Nephron progenitor cell (in vitro differentiated cells): ENCODE measurements around the gene ACACA.

Experiments
- DNase-seq: peaks from one replicate; pipeline ENCODE4 v3.0.0; 2021
- H3K27ac Mint-ChIP-seq: 2 replicates; pipeline ENCODE4 v1.8.0; 2021; ENCODE audit warnings: mild to moderate bottlenecking, moderate library complexity, mixed read lengths
- H3K27me3 Mint-ChIP-seq: 2 replicates; pipeline ENCODE4 v1.8.0; 2021; ENCODE audit warnings: mild to moderate bottlenecking, low read depth, mixed read lengths; ENCODE audit not compliant: poor library complexity
- H3K36me3 Mint-ChIP-seq: 2 replicates; pipeline ENCODE4 v1.8.0; 2021; ENCODE audit warnings: low read depth, mixed read lengths
- H3K4me1 Mint-ChIP-seq: 2 replicates; pipeline ENCODE4 v1.8.0; 2021; ENCODE audit warnings: mixed read lengths
- H3K4me3 Mint-ChIP-seq: 2 replicates; pipeline ENCODE4 v1.8.0; 2021; ENCODE audit warnings: mild to moderate bottlenecking, moderate library complexity, mixed read lengths
- H3K9me3 Mint-ChIP-seq: 2 replicates; pipeline ENCODE4 v1.8.0; 2021; ENCODE audit warnings: mild to moderate bottlenecking, moderate library complexity, mixed read lengths
- TF ChIP-seq, protein P1 (sequence below): fragments of 200-600 bp; sonication (generic); IDR thresholded peaks from 2 replicates; pipeline ENCODE4 v1.5.0; 2021; ENCODE audit warnings: antibody characterized with exemption

The ACACA gene

GRCh38 chr17:37400505-37400904, 6.1 kb downstream of the ACACA start:
- no peak overlapping the region for H3K27ac Mint-ChIP-seq
- H3K4me1 Mint-ChIP-seq: peaks cover 9% of the 10 kb centered on the region
- no peaks in the 10 kb centered on the region for H3K9me3 Mint-ChIP-seq
- TF ChIP-seq, protein P1, sequence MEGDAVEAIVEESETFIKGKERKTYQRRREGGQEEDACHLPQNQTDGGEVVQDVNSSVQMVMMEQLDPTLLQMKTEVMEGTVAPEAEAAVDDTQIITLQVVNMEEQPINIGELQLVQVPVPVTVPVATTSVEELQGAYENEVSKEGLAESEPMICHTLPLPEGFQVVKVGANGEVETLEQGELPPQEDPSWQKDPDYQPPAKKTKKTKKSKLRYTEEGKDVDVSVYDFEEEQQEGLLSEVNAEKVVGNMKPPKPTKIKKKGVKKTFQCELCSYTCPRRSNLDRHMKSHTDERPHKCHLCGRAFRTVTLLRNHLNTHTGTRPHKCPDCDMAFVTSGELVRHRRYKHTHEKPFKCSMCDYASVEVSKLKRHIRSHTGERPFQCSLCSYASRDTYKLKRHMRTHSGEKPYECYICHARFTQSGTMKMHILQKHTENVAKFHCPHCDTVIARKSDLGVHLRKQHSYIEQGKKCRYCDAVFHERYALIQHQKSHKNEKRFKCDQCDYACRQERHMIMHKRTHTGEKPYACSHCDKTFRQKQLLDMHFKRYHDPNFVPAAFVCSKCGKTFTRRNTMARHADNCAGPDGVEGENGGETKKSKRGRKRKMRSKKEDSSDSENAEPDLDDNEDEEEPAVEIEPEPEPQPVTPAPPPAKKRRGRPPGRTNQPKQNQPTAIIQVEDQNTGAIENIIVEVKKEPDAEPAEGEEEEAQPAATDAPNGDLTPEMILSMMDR: no peak
- no peak overlapping the region for H3K4me3 Mint-ChIP-seq
- DNase-seq: no peak
- H3K27me3 Mint-ChIP-seq: no peaks in the 10 kb centered on the region
- peaks cover 25% of the 10 kb centered on the region for H3K36me3 Mint-ChIP-seq

DNA sequence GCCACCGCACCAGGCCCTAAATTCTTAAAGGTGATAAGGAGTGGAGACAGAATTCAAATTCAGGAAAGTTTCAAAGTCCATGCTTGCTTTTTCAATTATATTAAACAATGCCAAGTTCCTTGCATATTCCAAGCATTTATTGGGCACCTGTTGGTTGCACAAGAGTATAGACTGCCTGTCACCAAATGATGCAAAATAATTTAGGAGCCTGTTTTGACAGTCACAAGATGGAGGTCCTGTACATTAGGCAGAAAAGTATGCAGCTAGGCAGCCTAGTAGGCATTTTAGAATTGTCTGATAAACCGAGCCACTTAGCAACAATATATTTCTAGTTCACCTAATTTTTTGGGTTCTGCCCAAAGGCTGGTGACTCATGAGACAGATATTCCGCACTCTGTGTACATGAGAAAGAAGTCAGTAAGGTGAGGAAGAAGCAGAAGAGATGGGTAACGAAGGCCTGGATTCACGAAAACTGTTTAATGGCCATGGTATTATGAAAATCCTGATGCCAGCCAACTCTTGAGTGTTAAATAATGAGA, 7.3 kb downstream of the ACACA start:
- no peaks in the 10 kb centered on the region for H3K27me3 Mint-ChIP-seq
- no peak for DNase-seq
- no peaks in the 10 kb centered on the region for H3K4me1 Mint-ChIP-seq
- H3K27ac Mint-ChIP-seq: no peak overlapping the region
- TF ChIP-seq, protein P1: no peak
- H3K36me3 Mint-ChIP-seq: peaks cover 20% of the 10 kb centered on the region
- H3K4me3 Mint-ChIP-seq: no peak overlapping the region
- no peaks in the 10 kb centered on the region for H3K9me3 Mint-ChIP-seq

GRCh38 chr17:37393352-37393751, 13.3 kb downstream of the ACACA start:
- Mint-ChIP-seq H3K36me3 (no peaks in the 10 kb centered on the region), H3K4me3 (no peak overlapping the region), H3K27me3 (no peaks in the 10 kb centered on the region), H3K4me1 (peaks cover 8% of the 10 kb centered on the region), H3K9me3 (no peaks in the 10 kb centered on the region), H3K27ac (no peak overlapping the region)
- no peak for DNase-seq
- TF ChIP-seq, protein P1: no peak

GRCh38 chr17:37392024-37392590, 14.5 kb downstream of the ACACA start:
- peaks cover 8% of the 10 kb centered on the region for H3K4me1 Mint-ChIP-seq

GRCh38 chr17:37391146-37391545, 15.5 kb downstream of the ACACA start:
- no peak for DNase-seq
- peaks cover 8% of the 10 kb centered on the region for H3K4me1 Mint-ChIP-seq

More at GRCh38 chr17:37392024-37392590, 14.5 kb downstream of the ACACA start:
- TF ChIP-seq, protein P1: no peak
- Mint-ChIP-seq H3K27me3 (no peaks in the 10 kb centered on the region), H3K9me3 (no peaks in the 10 kb centered on the region), H3K27ac (no peak overlapping the region), H3K36me3 (no peaks in the 10 kb centered on the region), H3K4me3 (no peak overlapping the region)
- DNase-seq: no peak

More at GRCh38 chr17:37391146-37391545, 15.5 kb downstream of the ACACA start:
- TF ChIP-seq, protein P1: no peak
- no peaks in the 10 kb centered on the region for H3K36me3 Mint-ChIP-seq
- no peaks in the 10 kb centered on the region for H3K27me3 Mint-ChIP-seq
- no peak overlapping the region for H3K27ac Mint-ChIP-seq
- H3K4me3 Mint-ChIP-seq: no peak overlapping the region
- H3K9me3 Mint-ChIP-seq: no peaks in the 10 kb centered on the region
